Body of pancreas (tissue), 4 donors: ENCODE data around the gene EMC8.

Experiments used
- CTCF ChIP-seq, 7 experiments: fragments of 450-650 bp in 4 of 7; fragments of 200-600 bp in 3 of 7; sonication (generic) in 3 of 7; IDR thresholded peaks; one replicate each; pipeline ENCODE4 v1.5.1; 2016 to 2019; ENCODE audit warnings: antibody characterized with exemption in 7 of 7
- POLR2A ChIP-seq, 3 donors: fragments of 450-650 bp; IDR thresholded peaks; one replicate each; pipeline ENCODE4 v1.6.1; 2016; ENCODE audit warnings: antibody characterized with exemption in 3 of 3, mild to moderate bottlenecking in 2 of 3

GRCh38 chr16:85749771-85750145 lies 49.6 kb downstream of the EMC8 start:
- no peak for TF ChIP-seq POLR2A (IDR thresholded peaks at IDR 0.05)
- no peak for TF ChIP-seq CTCF (IDR thresholded peaks at IDR 0.05)
